ENCODE results near the gene MT2A.
"Not testable (repeated sequence)": the region's sequence is repeated elsewhere in the genome, so short reads cannot be mapped to it uniquely, and the experiment has no call there.

The MT2A gene

DNA sequence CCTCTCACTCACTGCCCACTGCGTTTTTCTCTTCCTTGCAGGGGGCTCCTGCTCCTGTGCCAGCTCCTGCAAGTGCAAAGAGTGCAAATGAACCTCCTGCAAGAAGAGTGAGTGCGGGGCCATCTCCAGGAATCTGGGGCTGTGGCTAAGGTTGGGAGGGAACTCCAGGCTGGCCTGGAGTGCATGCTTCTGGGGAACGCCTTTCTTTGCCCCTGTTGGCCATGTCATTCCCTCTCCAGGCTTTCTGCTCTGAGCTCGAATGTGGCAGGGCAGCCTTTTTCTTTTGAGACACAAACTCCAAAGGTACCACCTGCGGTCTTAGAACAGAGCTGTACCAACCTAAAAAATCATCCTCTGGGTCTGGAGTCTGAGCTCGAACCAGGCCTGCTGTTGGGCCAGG is 9.8 kb downstream of the MT2A start:
- H3K27me3 ChIP-seq (ENCODE audit: control insufficient read depth in 1 of 2, insufficient read depth in 2 of 2, low read length in 2 of 2) = no peaks in the 10 kb centered on the region
- no peaks in the 10 kb centered on the region for H3K9me3 ChIP-seq (ENCODE audit: control insufficient read depth in 1 of 2, low read length in 2 of 2)
- H3K4me1 ChIP-seq (ENCODE audit: control insufficient read depth in 1 of 2, insufficient read depth in 2 of 2, low read length in 2 of 2) = peaks cover 10 to 13% of the 10 kb centered on the region in 2 donors
- H3K9ac ChIP-seq (ENCODE audit: low read depth in 1 of 2, low read length in 2 of 2) = no peak overlapping the region
- no peak overlapping the region for H3K27ac ChIP-seq (ENCODE audit: low read depth, low read length)
- peak overlapping the region in 1 of 2 donors; percentile 61 for H3K4me3 ChIP-seq (ENCODE audit: low read depth in 1 of 2, low read length in 2 of 2)
- no peaks in the 10 kb centered on the region for H3K36me3 ChIP-seq (ENCODE audit: control insufficient read depth in 1 of 2, insufficient read depth in 2 of 2, low read length in 2 of 2)

DNA sequence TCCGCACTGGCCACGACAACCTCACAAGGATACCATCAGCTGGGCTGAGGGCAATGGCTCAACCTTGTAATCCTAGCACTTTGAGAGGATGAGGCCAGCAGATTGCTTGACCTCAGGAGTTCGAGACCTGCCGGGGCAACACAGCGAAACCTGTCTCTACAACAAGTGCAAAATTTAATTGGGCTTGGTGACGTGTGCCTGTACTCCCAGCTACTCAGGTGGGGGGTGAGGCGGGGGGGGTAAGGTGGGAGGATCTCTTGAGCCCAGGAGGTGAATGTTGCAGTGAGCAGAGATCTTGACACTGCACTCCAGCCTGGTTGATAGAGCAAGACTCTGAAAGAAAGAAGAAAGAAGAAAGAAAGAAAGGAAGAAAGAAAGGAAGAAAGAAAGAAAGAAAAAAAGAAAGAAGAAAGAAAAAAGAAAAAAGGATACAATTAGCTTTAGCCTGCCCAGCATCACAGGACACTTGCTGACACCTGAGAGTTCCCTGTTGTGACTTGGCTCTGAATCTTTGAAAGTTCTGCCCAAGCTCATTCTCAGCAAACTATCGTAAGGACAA is 12.0 kb downstream of the MT2A start:
- Histone ChIP-seq H3K9ac (ENCODE audit: low read depth in 1 of 2, low read length in 2 of 2) (no peak overlapping the region), H3K4me1 (ENCODE audit: control insufficient read depth in 1 of 2, insufficient read depth in 2 of 2, low read length in 2 of 2) (peaks cover 10 to 13% of the 10 kb centered on the region in 2 donors), H3K36me3 (ENCODE audit: control insufficient read depth in 1 of 2, insufficient read depth in 2 of 2, low read length in 2 of 2) (no peaks in the 10 kb centered on the region), H3K27me3 (ENCODE audit: control insufficient read depth in 1 of 2, insufficient read depth in 2 of 2, low read length in 2 of 2) (no peaks in the 10 kb centered on the region), H3K27ac (ENCODE audit: low read depth, low read length) (no peak overlapping the region), H3K9me3 (ENCODE audit: control insufficient read depth in 1 of 2, low read length in 2 of 2) (no peaks in the 10 kb centered on the region), H3K4me3 (ENCODE audit: low read depth in 1 of 2, low read length in 2 of 2) (no peak overlapping the region)

DNA sequence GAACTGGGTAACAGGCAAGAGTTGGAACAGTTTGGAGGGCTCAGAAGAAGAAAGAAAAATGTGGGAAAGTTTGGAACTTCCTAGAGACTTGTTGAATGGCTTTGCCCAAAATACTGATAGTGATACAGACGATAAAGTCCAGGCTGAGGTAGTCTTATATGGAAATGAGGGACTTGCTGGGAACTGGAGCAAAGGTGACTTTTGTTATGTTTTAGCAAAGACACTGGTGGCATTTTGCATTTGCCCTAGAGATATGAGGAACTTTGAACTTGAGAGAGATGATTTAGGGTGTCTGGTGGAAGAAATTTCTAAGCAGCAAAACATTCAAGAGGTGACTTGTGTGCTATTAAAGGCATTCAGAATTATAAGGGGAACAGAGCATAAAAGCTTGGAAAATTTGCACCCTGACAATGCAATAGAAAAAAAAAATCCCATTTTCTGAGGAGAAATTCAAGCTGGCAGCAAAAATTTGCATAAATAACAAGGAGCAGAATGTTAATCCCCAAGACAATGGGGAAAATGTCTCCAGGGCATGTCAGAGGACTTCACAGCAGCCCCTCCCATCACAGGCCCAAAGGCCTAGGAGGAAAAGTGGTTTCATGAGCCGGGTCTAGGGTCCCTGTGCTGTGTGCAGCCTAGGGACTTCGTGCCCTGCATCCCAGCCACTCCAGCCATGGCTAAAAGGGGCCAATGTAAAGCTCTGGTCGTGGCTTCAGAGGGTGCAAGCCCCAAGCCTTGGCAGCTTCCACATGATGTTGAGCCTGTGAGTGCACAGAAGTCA is 13.5 kb downstream of the MT2A start:
- not testable (repeated sequence) for H3K27me3 ChIP-seq (ENCODE audit: control insufficient read depth in 1 of 2, insufficient read depth in 2 of 2, low read length in 2 of 2); H3K9ac ChIP-seq (ENCODE audit: low read depth in 1 of 2, low read length in 2 of 2); H3K4me3 ChIP-seq (ENCODE audit: low read depth in 1 of 2, low read length in 2 of 2); H3K27ac ChIP-seq (ENCODE audit: low read depth, low read length); H3K36me3 ChIP-seq (ENCODE audit: control insufficient read depth in 1 of 2, insufficient read depth in 2 of 2, low read length in 2 of 2); H3K9me3 ChIP-seq (ENCODE audit: control insufficient read depth in 1 of 2, low read length in 2 of 2)
- H3K4me1 ChIP-seq (ENCODE audit: control insufficient read depth in 1 of 2, insufficient read depth in 2 of 2, low read length in 2 of 2) = peaks cover 12 to 14% of the 10 kb centered on the region in 2 donors

DNA sequence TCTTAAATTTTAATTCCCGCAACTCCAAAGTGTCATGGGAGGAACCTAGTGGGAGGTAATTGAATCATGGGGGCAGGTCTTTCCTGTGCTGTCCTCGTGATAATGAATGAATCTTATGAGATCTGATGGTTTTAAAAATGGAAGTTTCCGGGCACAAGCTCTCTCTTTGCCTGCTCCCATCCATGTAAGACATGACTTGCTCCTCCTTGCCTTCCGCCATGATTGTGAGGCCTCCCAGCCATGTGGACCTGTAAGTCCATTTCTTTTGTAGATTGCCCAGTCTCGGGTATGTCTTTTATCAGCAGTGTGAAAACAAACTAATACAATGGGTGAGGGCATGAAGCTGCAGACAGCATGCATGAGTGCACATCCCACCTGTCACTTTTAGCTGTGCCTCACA is 14.8 kb downstream of the MT2A start:
- H3K9ac ChIP-seq (ENCODE audit: low read depth in 1 of 2, low read length in 2 of 2); H3K36me3 ChIP-seq (ENCODE audit: control insufficient read depth in 1 of 2, insufficient read depth in 2 of 2, low read length in 2 of 2); H3K27me3 ChIP-seq (ENCODE audit: control insufficient read depth in 1 of 2, insufficient read depth in 2 of 2, low read length in 2 of 2); H3K4me3 ChIP-seq (ENCODE audit: low read depth in 1 of 2, low read length in 2 of 2); H3K9me3 ChIP-seq (ENCODE audit: control insufficient read depth in 1 of 2, low read length in 2 of 2); H3K4me1 ChIP-seq (ENCODE audit: control insufficient read depth in 1 of 2, insufficient read depth in 2 of 2, low read length in 2 of 2); H3K27ac ChIP-seq (ENCODE audit: low read depth, low read length): not testable (repeated sequence)

DNA sequence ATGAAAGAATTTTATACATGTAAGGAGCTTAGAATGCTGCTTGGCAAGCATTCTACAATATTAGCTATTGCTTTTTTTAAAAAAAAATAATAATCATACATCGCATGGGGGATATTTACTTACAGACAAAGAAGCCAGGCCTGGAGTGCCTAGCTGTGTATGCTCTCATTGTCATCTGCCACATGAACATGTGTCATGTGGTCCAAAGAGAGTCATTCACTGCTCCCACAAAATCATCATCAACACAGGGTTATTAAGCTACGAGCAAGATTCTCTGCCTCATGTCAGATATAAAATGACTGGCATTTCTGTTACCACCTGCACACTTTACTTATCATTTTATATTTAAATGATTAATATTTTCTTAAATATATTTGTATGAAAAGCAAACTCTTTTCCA is 15.3 kb downstream of the MT2A start:
- Histone ChIP-seq H3K4me1 (ENCODE audit: control insufficient read depth in 1 of 2, insufficient read depth in 2 of 2, low read length in 2 of 2) (peaks cover 0 to 5% of the 10 kb centered on the region in 2 donors), H3K27me3 (ENCODE audit: control insufficient read depth in 1 of 2, insufficient read depth in 2 of 2, low read length in 2 of 2) (no peaks in the 10 kb centered on the region), H3K4me3 (ENCODE audit: low read depth in 1 of 2, low read length in 2 of 2) (no peak overlapping the region), H3K36me3 (ENCODE audit: control insufficient read depth in 1 of 2, insufficient read depth in 2 of 2, low read length in 2 of 2) (no peaks in the 10 kb centered on the region), H3K9me3 (ENCODE audit: control insufficient read depth in 1 of 2, low read length in 2 of 2) (no peaks in the 10 kb centered on the region), H3K9ac (ENCODE audit: low read depth in 1 of 2, low read length in 2 of 2) (no peak overlapping the region), H3K27ac (ENCODE audit: low read depth, low read length) (no peak overlapping the region)

DNA sequence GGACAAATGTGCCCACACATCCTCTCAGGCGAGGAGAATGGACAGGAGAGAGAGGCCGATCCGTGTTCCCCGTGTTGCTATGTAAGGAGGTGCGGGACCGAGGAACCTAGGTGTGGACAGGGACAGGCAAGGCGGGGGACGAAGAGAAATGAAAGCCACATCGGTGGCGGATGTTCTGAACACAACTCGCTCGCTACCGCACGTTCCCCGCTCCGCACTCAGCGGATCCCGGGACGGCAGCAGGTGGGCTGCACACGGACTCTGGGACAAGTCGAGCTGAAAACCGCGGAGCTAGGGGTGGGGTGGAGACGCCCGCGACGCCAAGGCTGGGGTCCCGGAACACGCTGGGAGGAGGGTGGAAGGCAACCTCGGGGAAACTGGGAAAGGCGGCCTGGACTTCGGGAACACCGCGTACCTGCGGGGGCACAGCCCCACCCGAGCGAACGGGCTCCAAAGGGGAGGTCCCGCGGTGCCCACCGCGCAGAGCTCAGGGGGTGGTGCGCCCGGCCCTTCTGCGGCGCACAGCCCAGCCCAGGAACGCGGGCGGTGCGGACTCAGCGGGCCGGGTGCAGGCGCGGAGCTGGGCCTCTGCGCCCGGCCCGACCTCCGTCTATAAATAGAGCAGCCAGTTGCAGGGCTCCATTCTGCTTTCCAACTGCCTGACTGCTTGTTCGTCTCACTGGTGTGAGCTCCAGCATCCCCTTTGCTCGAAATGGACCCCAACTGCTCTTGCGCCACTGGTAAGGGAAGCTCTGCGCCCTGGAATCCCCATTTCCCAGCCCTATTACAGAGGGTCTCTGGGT is 17.0 kb downstream of the MT2A start, which contains the start of gene MT1E:
TSS of gene MT1E (plus strand) at position 642 of the 803 bp plus-strand sequence. CDS start at position 713, 71 bp downstream.
- H3K27ac ChIP-seq (ENCODE audit: low read depth, low read length) = peak within 1 kb of the TSS; percentile 86
- H3K4me3 ChIP-seq (ENCODE audit: low read depth in 1 of 2, low read length in 2 of 2) = peak within 1 kb of the TSS; percentile 76 to 90
- H3K27me3 ChIP-seq (ENCODE audit: control insufficient read depth in 1 of 2, insufficient read depth in 2 of 2, low read length in 2 of 2) = no peaks in the 10 kb centered on the region
- H3K9ac ChIP-seq (ENCODE audit: low read depth in 1 of 2, low read length in 2 of 2) = peak within 1 kb of the TSS; percentile 85 to 96
- H3K4me1 ChIP-seq (ENCODE audit: control insufficient read depth in 1 of 2, insufficient read depth in 2 of 2, low read length in 2 of 2) = peaks cover 0 to 5% of the 10 kb centered on the region in 2 donors
- H3K9me3 ChIP-seq (ENCODE audit: control insufficient read depth in 1 of 2, low read length in 2 of 2) = no peaks in the 10 kb centered on the region
- no peaks in the 10 kb centered on the region for H3K36me3 ChIP-seq (ENCODE audit: control insufficient read depth in 1 of 2, insufficient read depth in 2 of 2, low read length in 2 of 2)

DNA sequence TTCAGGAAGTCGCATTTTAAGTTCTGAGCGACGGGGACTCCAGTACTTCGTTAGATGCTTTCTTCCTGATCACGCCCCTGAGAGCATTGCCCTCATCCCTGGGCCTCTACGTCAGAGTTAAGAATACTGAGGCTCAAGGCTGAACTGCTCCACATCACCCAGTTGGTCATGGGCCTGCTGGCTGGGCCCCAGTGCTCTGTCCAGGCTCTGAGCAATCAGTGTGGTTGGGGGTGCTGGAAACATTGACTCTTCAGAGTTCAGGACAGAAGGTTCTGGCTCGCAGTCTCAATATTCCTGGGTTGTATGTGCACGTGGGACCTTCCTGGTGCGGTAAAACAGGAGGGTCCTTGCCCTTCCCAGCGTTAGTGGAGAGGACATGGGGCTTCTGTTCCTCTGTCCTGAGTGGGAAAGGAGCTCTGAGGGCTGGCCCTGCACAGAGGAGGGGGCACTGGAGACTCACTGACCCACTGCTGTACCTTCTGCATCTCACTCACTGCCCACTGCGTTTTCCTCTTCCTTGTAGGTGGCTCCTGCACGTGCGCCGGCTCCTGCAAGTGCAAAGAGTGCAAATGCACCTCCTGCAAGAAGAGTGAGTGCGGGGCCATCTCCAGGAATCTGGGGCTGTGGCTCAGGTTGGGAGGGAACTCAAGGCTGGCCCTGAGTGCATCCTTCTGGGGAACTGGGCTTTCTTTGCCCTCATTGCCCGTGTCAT is 17.7 kb downstream of the MT2A start:
- no peaks in the 10 kb centered on the region for H3K27me3 ChIP-seq (ENCODE audit: control insufficient read depth in 1 of 2, insufficient read depth in 2 of 2, low read length in 2 of 2)
- no peaks in the 10 kb centered on the region for H3K36me3 ChIP-seq (ENCODE audit: control insufficient read depth in 1 of 2, insufficient read depth in 2 of 2, low read length in 2 of 2)
- H3K27ac ChIP-seq (ENCODE audit: low read depth, low read length) = peak overlapping the region; percentile 86
- H3K4me1 ChIP-seq (ENCODE audit: control insufficient read depth in 1 of 2, insufficient read depth in 2 of 2, low read length in 2 of 2) = peaks cover 0 to 5% of the 10 kb centered on the region in 2 donors
- H3K9me3 ChIP-seq (ENCODE audit: control insufficient read depth in 1 of 2, low read length in 2 of 2) = no peaks in the 10 kb centered on the region
- H3K9ac ChIP-seq (ENCODE audit: low read depth in 1 of 2, low read length in 2 of 2) = peak overlapping the region; percentile 85 to 96
- H3K4me3 ChIP-seq (ENCODE audit: low read depth in 1 of 2, low read length in 2 of 2) = peak overlapping the region; percentile 76 to 90

DNA sequence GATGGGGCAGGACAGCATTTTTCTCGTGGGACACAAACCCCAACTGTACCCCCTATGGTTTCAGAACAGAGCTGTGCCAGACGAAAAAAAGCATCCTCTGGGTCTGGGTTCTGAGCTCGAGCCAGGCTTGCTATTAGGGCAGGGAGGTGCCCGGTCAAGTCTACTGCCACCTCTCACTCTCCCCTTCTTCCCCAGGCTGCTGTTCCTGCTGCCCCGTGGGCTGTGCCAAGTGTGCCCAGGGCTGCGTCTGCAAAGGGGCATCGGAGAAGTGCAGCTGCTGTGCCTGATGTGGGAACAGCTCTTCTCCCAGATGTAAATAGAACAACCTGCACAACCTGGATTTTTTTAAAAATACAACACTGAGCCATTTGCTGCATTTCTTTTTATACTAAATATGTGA is 18.3 kb downstream of the MT2A start:
- Histone ChIP-seq H3K27me3 (ENCODE audit: control insufficient read depth in 1 of 2, insufficient read depth in 2 of 2, low read length in 2 of 2) (no peaks in the 10 kb centered on the region), H3K9me3 (ENCODE audit: control insufficient read depth in 1 of 2, low read length in 2 of 2) (no peaks in the 10 kb centered on the region), H3K27ac (ENCODE audit: low read depth, low read length) (peak overlapping the region; percentile 86), H3K36me3 (ENCODE audit: control insufficient read depth in 1 of 2, insufficient read depth in 2 of 2, low read length in 2 of 2) (no peaks in the 10 kb centered on the region), H3K9ac (ENCODE audit: low read depth in 1 of 2, low read length in 2 of 2) (peak overlapping the region; percentile 85 to 96), H3K4me1 (ENCODE audit: control insufficient read depth in 1 of 2, insufficient read depth in 2 of 2, low read length in 2 of 2) (peaks cover 0 to 5% of the 10 kb centered on the region in 2 donors), H3K4me3 (ENCODE audit: low read depth in 1 of 2, low read length in 2 of 2) (peak overlapping the region; percentile 76 to 90)

DNA sequence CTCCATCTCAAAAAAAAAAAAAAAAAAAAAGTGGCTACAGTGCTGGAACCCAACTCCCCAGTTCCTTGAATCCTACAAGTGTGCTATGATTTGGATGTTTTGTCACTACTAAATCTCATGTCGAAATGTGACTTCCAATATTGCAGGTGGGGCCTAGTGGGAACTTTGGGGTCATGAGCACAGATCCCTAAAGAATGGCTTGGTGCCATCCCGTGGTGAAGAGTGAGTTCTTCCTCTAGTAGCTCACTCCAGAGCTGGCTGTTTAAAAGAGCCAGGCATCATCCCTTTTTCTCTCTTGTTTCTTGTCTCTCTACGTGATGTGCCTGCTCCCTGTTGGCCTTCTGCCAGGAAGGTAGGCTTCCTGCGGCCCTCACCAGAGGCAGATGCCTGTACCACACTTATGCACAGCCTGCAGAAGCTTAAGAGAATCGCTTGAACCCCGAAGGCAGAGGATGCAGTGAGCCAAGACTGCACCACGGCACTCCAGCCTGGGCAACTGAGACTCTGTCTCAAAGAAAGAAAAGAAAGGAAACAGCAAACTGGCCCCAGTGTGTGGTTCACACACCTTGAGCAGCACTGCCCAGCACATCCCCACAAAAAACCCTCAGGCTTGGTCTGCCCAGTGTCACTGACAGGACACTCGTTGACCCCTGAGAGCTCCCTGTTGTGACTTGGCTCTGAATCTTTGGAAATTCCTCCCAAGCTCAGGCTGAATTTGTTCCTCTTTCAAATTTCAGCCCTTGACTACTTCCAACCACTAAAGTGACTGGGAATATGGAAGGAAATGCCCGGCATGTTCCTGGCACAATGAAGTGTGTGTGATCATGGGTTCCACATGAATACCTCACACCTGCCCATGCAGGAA is 20.3 kb downstream of the MT2A start:
- Histone ChIP-seq H3K27ac (ENCODE audit: low read depth, low read length) (no peak overlapping the region), H3K4me3 (ENCODE audit: low read depth in 1 of 2, low read length in 2 of 2) (no peak overlapping the region), H3K4me1 (ENCODE audit: control insufficient read depth in 1 of 2, insufficient read depth in 2 of 2, low read length in 2 of 2) (peaks cover 0 to 17% of the 10 kb centered on the region in 2 donors)

More for the DNA sequence above, 20.3 kb downstream of the MT2A start:
- Histone ChIP-seq H3K36me3 (ENCODE audit: control insufficient read depth in 1 of 2, insufficient read depth in 2 of 2, low read length in 2 of 2) (no peaks in the 10 kb centered on the region), H3K9me3 (ENCODE audit: control insufficient read depth in 1 of 2, low read length in 2 of 2) (no peaks in the 10 kb centered on the region), H3K27me3 (ENCODE audit: control insufficient read depth in 1 of 2, insufficient read depth in 2 of 2, low read length in 2 of 2) (peaks cover 0 to 7% of the 10 kb centered on the region in 2 donors), H3K9ac (ENCODE audit: low read depth in 1 of 2, low read length in 2 of 2) (no peak overlapping the region)

Data from duodenal mucosa (tissue), 2 donors.